Activated B cell treated with CpG ODN at 0.5 μM for 24 hours (primary cell): ENCODE measurements around the gene MMP11. TPM values are rescaled to one million over a fixed set of nuclear protein-coding genes. Genes with fewer than 3 reads are reported as not detected.

Experiments used
- ATAC-seq: fragments of 200-7000 bp; cut with Tn5 transposase; one replicate; pipeline ENCODE4 v1.10.0; 2021; ENCODE audit warnings: low read depth, mild to moderate bottlenecking, moderate library complexity
- CTCF ChIA-PET: fragments of 350-600 bp; sonication (Branson Sonifier 250); formaldehyde crosslinking; loops from one replicate; lab custom pipeline; 2021; ENCODE audit warnings: antibody characterized with exemption; lab: Charles Lee
- POLR2A ChIA-PET: fragments of 350-600 bp; sonication (Branson Sonifier 250); formaldehyde crosslinking; loops from one replicate; lab custom pipeline; 2021; ENCODE audit warnings: antibody characterized with exemption; lab: Charles Lee
- DNase-seq: peaks from one replicate; pipeline ENCODE4 v3.0.0; 2022
- H3K27ac Mint-ChIP-seq: one replicate; pipeline ENCODE4 v1.8.0; 2020; ENCODE audit warnings: mixed read lengths
- H3K27me3 Mint-ChIP-seq: one replicate; pipeline ENCODE4 v1.8.0; 2021; ENCODE audit warnings: mixed read lengths
- H3K36me3 Mint-ChIP-seq: one replicate; pipeline ENCODE4 v1.8.0; 2021; ENCODE audit warnings: low read depth, mixed read lengths
- H3K4me1 Mint-ChIP-seq: one replicate; pipeline ENCODE4 v1.8.0; 2021; ENCODE audit warnings: mixed read lengths
- H3K4me3 Mint-ChIP-seq: one replicate; pipeline ENCODE4 v1.8.0; 2020; ENCODE audit warnings: mild to moderate bottlenecking, mixed read lengths
- H3K9me3 Mint-ChIP-seq: one replicate; pipeline ENCODE4 v1.8.0; 2020; ENCODE audit warnings: mixed read lengths
- intact Hi-C: fragments of 100-400 bp; cut with micrococcal nuclease; formaldehyde crosslinking; loops from one replicate; pipeline ENCODE4 v1.15.1; 2024
- total RNA-seq: library from RNA; stranded (reverse); gene quantifications from 2 replicates; pipeline ENCODE4 v1.2.3, GENCODE V29; 2022
- TF ChIP-seq, protein P1 (sequence below): fragments of 200-600 bp; IDR thresholded peaks from one replicate; pipeline ENCODE4 v1.8.0; 2022; ENCODE audit warnings: antibody characterized with exemption, mild to moderate bottlenecking

Gene MMP11
- total RNA-seq, 1 donor from 2014 or later: 3.6 TPM

DNA sequence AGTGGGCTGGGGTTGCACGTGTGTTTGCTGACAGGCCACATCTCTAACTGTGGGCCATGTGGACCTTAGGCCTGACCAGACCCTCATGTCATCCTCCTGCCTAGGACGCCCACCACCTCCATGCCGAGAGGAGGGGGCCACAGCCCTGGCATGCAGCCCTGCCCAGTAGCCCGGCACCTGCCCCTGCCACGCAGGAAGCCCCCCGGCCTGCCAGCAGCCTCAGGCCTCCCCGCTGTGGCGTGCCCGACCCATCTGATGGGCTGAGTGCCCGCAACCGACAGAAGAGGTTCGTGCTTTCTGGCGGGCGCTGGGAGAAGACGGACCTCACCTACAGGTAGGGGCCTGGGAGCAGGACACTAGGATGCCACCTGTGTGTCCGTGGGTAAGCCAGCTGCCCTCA is 6.4 kb downstream of the MMP11 start:
- TF ChIP-seq, protein P1, sequence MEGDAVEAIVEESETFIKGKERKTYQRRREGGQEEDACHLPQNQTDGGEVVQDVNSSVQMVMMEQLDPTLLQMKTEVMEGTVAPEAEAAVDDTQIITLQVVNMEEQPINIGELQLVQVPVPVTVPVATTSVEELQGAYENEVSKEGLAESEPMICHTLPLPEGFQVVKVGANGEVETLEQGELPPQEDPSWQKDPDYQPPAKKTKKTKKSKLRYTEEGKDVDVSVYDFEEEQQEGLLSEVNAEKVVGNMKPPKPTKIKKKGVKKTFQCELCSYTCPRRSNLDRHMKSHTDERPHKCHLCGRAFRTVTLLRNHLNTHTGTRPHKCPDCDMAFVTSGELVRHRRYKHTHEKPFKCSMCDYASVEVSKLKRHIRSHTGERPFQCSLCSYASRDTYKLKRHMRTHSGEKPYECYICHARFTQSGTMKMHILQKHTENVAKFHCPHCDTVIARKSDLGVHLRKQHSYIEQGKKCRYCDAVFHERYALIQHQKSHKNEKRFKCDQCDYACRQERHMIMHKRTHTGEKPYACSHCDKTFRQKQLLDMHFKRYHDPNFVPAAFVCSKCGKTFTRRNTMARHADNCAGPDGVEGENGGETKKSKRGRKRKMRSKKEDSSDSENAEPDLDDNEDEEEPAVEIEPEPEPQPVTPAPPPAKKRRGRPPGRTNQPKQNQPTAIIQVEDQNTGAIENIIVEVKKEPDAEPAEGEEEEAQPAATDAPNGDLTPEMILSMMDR: no peak
- Mint-ChIP-seq H3K4me3 (no peak overlapping the region), H3K27ac (no peak overlapping the region), H3K4me1 (peaks cover 4% of the 10 kb centered on the region), H3K9me3 (no peaks in the 10 kb centered on the region), H3K27me3 (no peaks in the 10 kb centered on the region), H3K36me3 (peaks cover 4% of the 10 kb centered on the region)
- DNase-seq: no peak
- intact Hi-C loops: no loop called here
- ATAC-seq: no peak
- ChIA-PET POLR2A (interaction anchor here (0.6 kb wide), 1 partner anchor 30 kb away, joined by 6 read pairs; no protein-coding TSS in a partner anchor), CTCF (no interaction called here)

GRCh38 chr22:23779731-23780130 is 7.1 kb downstream of the MMP11 start:
- POLR2A ChIA-PET: no interaction called here
- TF ChIP-seq, protein P1: no peak
- Mint-ChIP-seq H3K4me3 (no peak overlapping the region), H3K9me3 (no peaks in the 10 kb centered on the region), H3K27ac (no peak overlapping the region), H3K27me3 (no peaks in the 10 kb centered on the region), H3K36me3 (peaks cover 4% of the 10 kb centered on the region), H3K4me1 (peaks cover 7% of the 10 kb centered on the region)
- ATAC-seq: no peak
- CTCF ChIA-PET: no interaction called here
- intact Hi-C loops: no loop called here
- no peak for DNase-seq

- no peak for ATAC-seq
- intact Hi-C loops: no loop called here
- Mint-ChIP-seq H3K27me3 (no peaks in the 10 kb centered on the region), H3K36me3 (peaks cover 4% of the 10 kb centered on the region), H3K27ac (no peak overlapping the region), H3K9me3 (no peaks in the 10 kb centered on the region), H3K4me1 (peaks cover 5% of the 10 kb centered on the region), H3K4me3 (no peak overlapping the region)
- no peak for DNase-seq
- POLR2A ChIA-PET: no interaction called here
- CTCF ChIA-PET: no interaction called here
- TF ChIP-seq, protein P1: no peak
These were observed 7.6 kb downstream of the MMP11 start for GRCh38 chr22:23780146-23780748.

DNA sequence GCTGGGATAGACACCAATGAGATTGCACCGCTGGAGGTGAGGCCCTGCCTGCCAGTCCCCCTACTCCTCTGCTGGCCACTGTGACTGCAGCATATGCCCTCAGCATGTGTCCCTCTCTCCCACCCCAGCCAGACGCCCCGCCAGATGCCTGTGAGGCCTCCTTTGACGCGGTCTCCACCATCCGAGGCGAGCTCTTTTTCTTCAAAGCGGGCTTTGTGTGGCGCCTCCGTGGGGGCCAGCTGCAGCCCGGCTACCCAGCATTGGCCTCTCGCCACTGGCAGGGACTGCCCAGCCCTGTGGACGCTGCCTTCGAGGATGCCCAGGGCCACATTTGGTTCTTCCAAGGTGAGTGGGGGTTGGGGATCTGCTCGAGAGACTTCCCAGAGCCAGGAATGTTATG is 8.4 kb downstream of the MMP11 start:
- no peak overlapping the region for H3K27ac Mint-ChIP-seq
- H3K4me3 Mint-ChIP-seq: no peak overlapping the region
- no peaks in the 10 kb centered on the region for H3K27me3 Mint-ChIP-seq
- peaks cover 4% of the 10 kb centered on the region for H3K36me3 Mint-ChIP-seq
- TF ChIP-seq, protein P1: no peak
- no peaks in the 10 kb centered on the region for H3K9me3 Mint-ChIP-seq
- intact Hi-C loops: no loop called here
- ATAC-seq: no peak
- DNase-seq: no peak
- peaks cover 5% of the 10 kb centered on the region for H3K4me1 Mint-ChIP-seq
- ChIA-PET POLR2A (interaction anchor here (0.7 to 1.1 kb wide), 2 partner anchors 9 to 57 kb away, joined by 3 to 5 read pairs; partner anchors contain the start of gene MMP11), CTCF (no interaction called here)

- H3K4me3 Mint-ChIP-seq: no peak overlapping the region
- TF ChIP-seq, protein P1: no peak
- DNase-seq: no peak
- POLR2A ChIA-PET: interaction anchor here (0.7 to 1.1 kb wide), 2 partner anchors 9 to 57 kb away, joined by 3 to 5 read pairs; partner anchors contain the start of gene MMP11
- H3K36me3 Mint-ChIP-seq: peaks cover 4% of the 10 kb centered on the region
- no peaks in the 10 kb centered on the region for H3K27me3 Mint-ChIP-seq
- CTCF ChIA-PET: no interaction called here
- no peak for ATAC-seq
- H3K4me1 Mint-ChIP-seq: peaks cover 11% of the 10 kb centered on the region
- intact Hi-C loops: no loop called here
- no peaks in the 10 kb centered on the region for H3K9me3 Mint-ChIP-seq
- no peak overlapping the region for H3K27ac Mint-ChIP-seq
These were observed 9.0 kb downstream of the MMP11 start for GRCh38 chr22:23781511-23782183.
